Hematopoietic multipotent progenitor cell treated with erythropoietin and hydrocortisone succinate and interleukin-3 and kit ligand, for 8 days (in vitro differentiated cells): Measurements from ENCODE around the gene USP47.

ENCODE experiments used
- DNase-seq: peaks from one replicate; pipeline ENCODE4 v3.0.0-alpha.2; 2015

Gene USP47

DNA sequence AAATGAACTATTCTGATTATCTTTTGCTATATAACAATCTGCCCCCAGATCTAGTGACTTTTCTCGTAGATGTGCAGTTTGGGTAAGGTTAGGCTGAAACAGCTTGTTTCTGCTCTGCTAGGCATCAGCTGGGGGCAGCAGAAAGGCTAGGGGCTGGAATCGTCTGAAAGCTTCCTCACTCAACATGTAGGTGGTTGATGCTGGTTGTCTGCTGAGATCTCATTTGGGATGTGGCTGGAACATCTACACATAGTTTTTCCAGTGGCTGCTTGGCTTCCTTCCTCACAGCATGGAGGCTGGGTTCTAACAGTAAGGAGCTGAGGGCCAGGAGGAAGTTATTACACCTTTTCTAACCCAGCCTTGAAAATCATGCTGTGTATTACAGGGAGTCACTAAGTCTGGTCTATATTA lies 30.2 kb downstream of the USP47 start:
- no peak for DNase-seq

GRCh38 chr11:11876458-11876857 lies 34.7 kb downstream of the USP47 start:
- DNase-seq: peak; percentile 54

- DNase-seq: no peak
Measured at GRCh38 chr11:11880179-11880578, 38.4 kb downstream of the USP47 start.

- DNase-seq: no peak
Measured at GRCh38 chr11:11882539-11882938, 40.8 kb downstream of the USP47 start.

GRCh38 chr11:11884351-11884750 lies 42.6 kb downstream of the USP47 start:
- DNase-seq: no peak

DNA sequence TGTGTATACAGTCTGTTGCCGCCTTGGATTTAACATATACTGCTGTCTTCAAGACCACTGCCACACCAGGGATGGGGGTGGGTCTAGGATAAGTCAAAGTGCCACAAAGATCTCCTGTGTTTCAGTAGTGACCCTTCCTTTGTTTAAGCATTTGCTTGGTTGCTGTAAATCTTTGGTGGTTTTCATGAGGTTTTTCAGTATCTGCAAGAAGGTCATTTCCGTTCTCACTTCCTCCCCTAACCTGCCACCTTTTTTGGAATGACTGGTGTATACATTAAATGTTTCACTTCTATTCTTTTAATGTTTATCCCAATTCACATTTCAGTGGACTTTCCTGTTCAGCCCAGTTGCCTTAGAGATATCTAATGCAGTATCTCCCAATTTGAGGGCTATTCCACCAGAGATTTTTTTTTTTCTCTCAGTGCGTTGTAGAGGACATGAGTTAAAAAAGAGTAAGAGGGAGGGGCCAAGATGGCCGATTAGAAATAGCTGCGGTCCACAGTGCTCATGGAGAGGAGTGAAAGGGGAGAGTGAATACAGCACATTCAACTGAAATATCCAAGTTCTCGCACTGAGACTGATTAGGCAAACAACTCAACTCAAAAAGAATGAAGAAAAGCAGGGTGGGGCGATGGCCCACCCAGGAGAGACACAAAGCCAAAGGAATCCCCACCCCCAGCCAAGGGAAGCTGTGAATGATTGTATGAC lies 43.2 kb downstream of the USP47 start:
- DNase-seq: no peak

DNA sequence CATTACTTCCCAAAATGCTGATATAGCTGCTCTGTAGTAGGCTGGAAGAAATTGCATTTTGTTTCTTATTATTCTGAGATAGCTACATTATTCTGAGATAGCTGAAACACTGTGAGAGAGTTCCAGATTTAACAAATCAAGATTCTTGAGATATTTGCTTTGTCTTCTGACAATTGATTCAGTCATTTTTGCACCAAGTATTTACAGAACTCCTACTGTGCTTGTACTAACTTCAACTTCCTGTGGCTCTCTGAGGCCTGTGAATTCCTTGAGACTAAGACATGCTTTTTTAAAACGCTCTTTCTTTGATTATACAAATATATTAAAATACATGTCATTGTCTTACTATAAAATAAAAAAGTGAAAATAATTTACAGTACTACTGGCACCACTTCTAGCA lies 52.7 kb downstream of the USP47 start:
- DNase-seq: no peak

- DNase-seq: no peak
Measured at GRCh38 chr11:11895672-11896071, 53.9 kb downstream of the USP47 start.

DNA sequence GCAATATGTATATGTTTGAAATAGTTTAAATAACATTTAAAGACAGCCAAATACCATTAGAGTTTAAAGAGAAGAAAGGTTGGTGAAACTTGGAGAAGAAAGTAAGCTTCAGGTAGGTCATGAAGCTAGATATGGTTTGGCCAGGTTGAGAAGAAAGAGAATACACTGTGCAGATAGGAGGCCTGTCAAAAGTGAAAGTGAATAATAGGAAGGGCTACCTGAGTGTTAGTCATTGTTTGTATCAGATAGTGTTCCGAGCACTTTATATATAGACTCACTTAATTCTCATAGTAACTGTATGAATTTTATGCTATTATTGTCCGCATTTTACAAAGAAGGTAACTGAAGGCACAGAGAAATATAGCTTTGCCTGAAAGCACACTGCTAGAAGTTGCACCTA lies 56.9 kb downstream of the USP47 start:
- DNase-seq: no peak

- no peak for DNase-seq
Measured at GRCh38 chr11:11899401-11899800, 57.6 kb downstream of the USP47 start.

DNA sequence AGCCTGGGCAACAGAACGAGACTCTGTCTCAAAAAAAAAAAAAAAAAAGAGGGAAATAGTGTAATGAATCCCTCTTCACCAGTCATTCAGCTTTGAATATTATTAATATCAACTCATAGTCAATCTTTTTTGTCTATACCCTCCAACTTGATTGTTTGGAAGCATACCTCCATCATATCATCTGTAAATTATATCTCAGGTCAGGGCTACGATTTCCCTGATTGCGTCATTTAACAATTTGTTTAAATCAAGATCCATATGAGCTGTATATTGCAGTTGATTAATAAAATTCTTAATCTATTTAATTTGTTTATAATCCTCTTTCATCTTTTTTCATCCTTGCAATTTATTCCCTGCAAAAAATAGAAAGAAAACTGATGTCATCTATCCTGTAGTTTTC lies 60.2 kb downstream of the USP47 start:
- DNase-seq: no peak

- DNase-seq: no peak
Measured at GRCh38 chr11:11909727-11910126, 68.0 kb downstream of the USP47 start.

DNA sequence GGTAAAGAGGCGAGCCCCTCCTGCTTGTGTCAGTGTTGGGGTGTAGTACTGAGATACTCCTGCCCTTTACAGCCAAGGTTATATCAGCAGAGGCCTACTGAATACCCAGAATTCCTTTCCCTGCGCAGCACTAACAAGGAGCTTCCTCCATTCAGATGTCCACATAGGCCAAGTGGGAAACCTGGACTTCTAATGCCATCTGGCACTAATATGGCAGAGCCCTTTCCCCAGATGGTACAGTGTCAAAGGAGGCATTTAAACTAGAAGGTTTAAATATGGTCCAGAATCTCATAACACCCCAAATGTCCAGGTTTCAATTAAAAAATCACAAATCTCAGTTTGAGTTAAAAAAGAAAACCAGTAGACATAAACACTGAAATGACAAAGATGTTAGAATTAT lies 68.8 kb downstream of the USP47 start:
- no peak for DNase-seq

- DNase-seq: no peak
Measured at GRCh38 chr11:11913395-11913794, 71.6 kb downstream of the USP47 start.

GRCh38 chr11:11915625-11916024 lies 73.9 kb downstream of the USP47 start:
- DNase-seq: no peak

DNA sequence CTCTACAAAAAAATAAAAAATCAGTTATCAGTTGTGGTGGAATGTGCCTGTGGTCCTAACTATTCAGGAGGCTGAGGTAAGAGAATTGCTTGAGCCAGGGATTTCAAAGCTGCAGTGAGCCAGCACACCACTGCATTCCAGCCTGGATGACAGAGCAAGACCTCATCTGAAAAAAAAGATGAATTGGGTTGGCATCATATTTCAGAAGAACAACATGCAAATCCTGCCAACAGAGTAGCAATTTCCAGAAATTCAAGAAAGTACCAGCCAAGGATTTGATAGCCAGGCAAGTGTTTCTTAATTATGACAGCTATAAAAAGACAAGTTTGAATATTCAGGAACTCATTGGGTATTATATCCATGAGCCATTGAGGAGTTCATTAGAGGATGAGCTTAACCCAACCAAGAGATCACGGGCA lies 75.2 kb downstream of the USP47 start:
- DNase-seq: no peak

DNA sequence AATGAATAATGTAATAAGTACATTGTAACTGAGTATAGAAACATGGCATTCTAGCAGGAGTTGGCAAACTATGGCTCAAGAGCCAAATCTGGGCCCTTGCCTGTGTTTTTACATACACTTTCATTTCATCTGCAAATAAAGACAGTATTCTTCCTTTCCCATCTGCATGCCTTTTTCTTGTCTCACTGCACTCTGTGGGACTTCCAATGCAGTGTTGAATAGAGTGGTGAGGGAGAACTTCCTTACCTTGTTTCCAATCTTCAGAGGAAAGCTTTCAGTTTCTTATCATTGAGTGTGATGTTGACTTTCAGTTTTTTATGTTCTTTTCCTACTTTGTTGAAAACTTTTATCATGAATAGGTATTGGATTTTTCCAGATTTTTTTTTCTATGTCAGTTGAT lies 82.1 kb downstream of the USP47 start:
- DNase-seq: no peak

- no peak for DNase-seq
Measured at GRCh38 chr11:11929920-11930319, 88.1 kb downstream of the USP47 start.

DNA sequence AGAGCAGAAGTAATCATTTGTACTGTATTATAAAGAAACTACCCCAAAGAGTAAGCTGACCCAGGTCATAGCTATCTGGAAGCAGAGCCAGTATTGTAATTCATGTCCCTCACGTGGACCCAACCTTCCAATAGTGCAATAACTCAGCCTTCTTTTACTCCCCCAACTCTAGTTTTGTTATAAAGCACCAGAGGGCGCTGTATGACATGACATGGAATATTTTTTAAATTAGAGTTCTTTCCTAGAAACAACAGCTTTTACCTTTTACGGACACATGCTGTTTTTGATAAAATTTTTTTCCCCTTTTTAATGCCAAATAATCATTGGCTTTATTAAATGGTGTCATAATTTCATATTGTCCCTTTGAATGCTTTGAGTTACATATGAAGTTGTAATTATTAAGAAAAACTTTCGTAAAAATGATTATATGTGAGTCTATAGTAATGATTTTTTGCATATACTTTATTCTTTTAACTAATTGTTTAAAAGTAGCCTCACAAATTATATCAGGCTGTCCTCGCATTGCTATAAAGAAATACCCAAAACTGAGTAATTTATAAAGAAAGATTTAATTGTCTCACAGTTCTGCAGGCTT lies 89.8 kb downstream of the USP47 start:
- DNase-seq: peak; percentile 74

- no peak for DNase-seq
Measured at GRCh38 chr11:11935536-11935935, 93.8 kb downstream of the USP47 start.

DNA sequence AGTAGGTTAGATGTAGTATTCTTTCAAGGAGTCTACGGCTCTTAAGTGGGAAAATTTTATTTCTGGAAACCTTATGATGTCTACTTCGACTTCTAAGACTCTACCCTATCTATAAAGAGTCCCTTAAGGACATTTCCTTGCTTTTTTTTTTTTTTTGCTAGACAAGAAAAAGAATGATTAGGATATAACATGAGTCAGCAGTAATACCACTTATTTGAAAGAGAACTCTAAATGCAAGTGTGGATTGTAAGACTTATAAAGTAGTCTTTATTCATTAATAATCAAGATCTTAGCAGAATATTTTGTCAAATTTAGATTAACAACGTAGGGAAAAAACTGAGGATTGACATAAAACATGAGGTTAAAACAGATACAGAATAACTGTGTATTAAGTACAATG lies 95.7 kb downstream of the USP47 start:
- no peak for DNase-seq

DNA sequence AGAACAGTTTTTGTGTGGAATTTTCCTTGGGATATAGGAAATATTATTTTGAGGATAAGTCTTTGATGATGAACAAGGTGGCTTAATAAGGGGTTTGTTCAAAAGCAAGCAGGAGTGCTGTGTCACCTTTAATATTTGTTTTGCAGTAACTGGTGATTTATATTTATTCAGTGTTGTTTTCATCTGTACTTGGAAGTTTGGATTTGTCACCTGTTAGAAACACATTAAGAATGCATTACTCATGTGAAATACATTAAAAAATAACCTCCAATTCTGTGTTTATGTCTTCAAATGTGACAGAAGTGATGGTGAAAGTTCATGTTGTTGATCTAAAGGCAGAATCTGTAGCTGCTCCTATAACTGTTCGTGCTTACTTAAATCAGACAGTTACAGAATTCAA lies 96.2 kb downstream of the USP47 start:
- DNase-seq: no peak

- DNase-seq: no peak
Measured at GRCh38 chr11:11940551-11940950, 98.8 kb downstream of the USP47 start.

DNA sequence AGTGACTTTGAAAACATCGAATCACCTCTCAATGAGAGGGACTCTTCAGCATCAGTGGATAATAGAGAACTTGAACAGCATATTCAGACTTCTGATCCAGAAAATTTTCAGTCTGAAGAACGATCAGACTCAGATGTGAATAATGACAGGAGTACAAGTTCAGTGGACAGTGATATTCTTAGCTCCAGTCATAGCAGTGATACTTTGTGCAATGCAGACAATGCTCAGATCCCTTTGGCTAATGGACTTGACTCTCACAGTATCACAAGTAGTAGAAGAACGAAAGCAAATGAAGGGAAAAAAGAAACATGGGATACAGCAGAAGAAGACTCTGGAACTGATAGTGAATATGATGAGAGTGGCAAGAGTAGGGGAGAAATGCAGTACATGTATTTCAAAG lies 100.9 kb downstream of the USP47 start:
- DNase-seq: no peak

GRCh38 chr11:11944444-11944843 lies 102.7 kb downstream of the USP47 start:
- DNase-seq: peak; percentile 8
